Stomach smooth muscle (tissue), 2 donors: ENCODE measurements around the gene VTI1A.

Experiments
- H3K27ac ChIP-seq: one replicate; pipeline ENCODE4 v1.7.0; 2013; ENCODE audit warnings: mild to moderate bottlenecking, low read length, inconsistent platforms
- H3K27me3 ChIP-seq, 2 donors: one replicate each; pipeline ENCODE4 v1.7.0; 2013; ENCODE audit warnings: low read length in 2 of 2; ENCODE audit not compliant: insufficient read depth in 2 of 2, control insufficient read depth in 1 of 2
- H3K36me3 ChIP-seq, 2 donors: one replicate each; pipeline ENCODE4 v1.7.0; 2013; ENCODE audit warnings: low read length in 2 of 2; ENCODE audit not compliant: control insufficient read depth in 2 of 2, insufficient read depth in 2 of 2
- H3K4me1 ChIP-seq: one replicate; pipeline ENCODE4 v1.7.0; 2013; ENCODE audit warnings: low read length; ENCODE audit not compliant: control insufficient read depth, insufficient read depth
- H3K4me3 ChIP-seq, 2 donors: one replicate each; pipeline ENCODE4 v1.7.0; 2013; ENCODE audit warnings: low read length in 2 of 2
- H3K9ac ChIP-seq, 2 donors: one replicate each; pipeline ENCODE4 v1.7.0; 2013; ENCODE audit warnings: low read length in 2 of 2, mild to moderate bottlenecking in 1 of 2
- H3K9me3 ChIP-seq, 2 donors: one replicate each; pipeline ENCODE4 v1.7.0; 2013; ENCODE audit warnings: low read length in 2 of 2; ENCODE audit not compliant: control insufficient read depth in 2 of 2
- donor health status: healthy.
- donor health status: Pancreatic carcinoma.

The VTI1A gene

GRCh38 chr10:112779025-112779770 is 332.2 kb downstream of the VTI1A start:
- Histone ChIP-seq H3K9ac (no peak overlapping the region), H3K4me1 (no peaks in the 10 kb centered on the region), H3K9me3 (no peaks in the 10 kb centered on the region), H3K4me3 (no peak overlapping the region), H3K27ac (no peak overlapping the region), H3K27me3 (no peaks in the 10 kb centered on the region), H3K36me3 (no peaks in the 10 kb centered on the region)

GRCh38 chr10:112782200-112782907 is 335.3 kb downstream of the VTI1A start:
- no peaks in the 10 kb centered on the region for H3K4me1 ChIP-seq
- H3K9me3 ChIP-seq: no peaks in the 10 kb centered on the region
- H3K27me3 ChIP-seq: no peaks in the 10 kb centered on the region
- H3K9ac ChIP-seq: no peak overlapping the region
- H3K27ac ChIP-seq: no peak overlapping the region
- no peaks in the 10 kb centered on the region for H3K36me3 ChIP-seq
- H3K4me3 ChIP-seq: no peak overlapping the region

- Histone ChIP-seq H3K27me3 (no peaks in the 10 kb centered on the region), H3K36me3 (no peaks in the 10 kb centered on the region), H3K27ac (no peak overlapping the region), H3K4me3 (no peak overlapping the region), H3K9ac (no peak overlapping the region), H3K4me1 (no peaks in the 10 kb centered on the region), H3K9me3 (no peaks in the 10 kb centered on the region)
Measured at GRCh38 chr10:112783351-112784021, 336.5 kb downstream of the VTI1A start.

GRCh38 chr10:112784022-112784461 is 337.0 kb downstream of the VTI1A start:
- no peak overlapping the region for H3K4me3 ChIP-seq
- H3K27ac ChIP-seq: no peak overlapping the region
- H3K4me1 ChIP-seq: no peaks in the 10 kb centered on the region
- H3K9me3 ChIP-seq: no peaks in the 10 kb centered on the region
- no peak overlapping the region for H3K9ac ChIP-seq
- no peaks in the 10 kb centered on the region for H3K27me3 ChIP-seq
- no peaks in the 10 kb centered on the region for H3K36me3 ChIP-seq

- Histone ChIP-seq H3K36me3 (no peaks in the 10 kb centered on the region), H3K9me3 (no peaks in the 10 kb centered on the region), H3K4me1 (no peaks in the 10 kb centered on the region), H3K9ac (no peak overlapping the region), H3K4me3 (no peak overlapping the region), H3K27me3 (no peaks in the 10 kb centered on the region), H3K27ac (no peak overlapping the region)
Measured at GRCh38 chr10:112785089-112785488, 338.1 kb downstream of the VTI1A start.

GRCh38 chr10:112789248-112789647 is 342.2 kb downstream of the VTI1A start:
- Histone ChIP-seq H3K36me3 (no peaks in the 10 kb centered on the region), H3K4me3 (no peak overlapping the region), H3K9me3 (no peaks in the 10 kb centered on the region), H3K9ac (no peak overlapping the region), H3K4me1 (peaks cover 3% of the 10 kb centered on the region), H3K27ac (no peak overlapping the region), H3K27me3 (no peaks in the 10 kb centered on the region)

GRCh38 chr10:112790030-112790429 is 343.0 kb downstream of the VTI1A start:
- no peaks in the 10 kb centered on the region for H3K27me3 ChIP-seq
- H3K9me3 ChIP-seq: no peaks in the 10 kb centered on the region
- H3K4me1 ChIP-seq: peaks cover 3% of the 10 kb centered on the region
- H3K27ac ChIP-seq: no peak overlapping the region
- no peak overlapping the region for H3K9ac ChIP-seq
- H3K4me3 ChIP-seq: no peak overlapping the region
- H3K36me3 ChIP-seq: no peaks in the 10 kb centered on the region

GRCh38 chr10:112790921-112791320 is 343.9 kb downstream of the VTI1A start:
- no peak overlapping the region for H3K4me3 ChIP-seq
- no peak overlapping the region for H3K27ac ChIP-seq
- no peaks in the 10 kb centered on the region for H3K36me3 ChIP-seq
- H3K27me3 ChIP-seq: no peaks in the 10 kb centered on the region
- no peaks in the 10 kb centered on the region for H3K9me3 ChIP-seq
- peaks cover 3% of the 10 kb centered on the region for H3K4me1 ChIP-seq
- H3K9ac ChIP-seq: no peak overlapping the region

GRCh38 chr10:112791447-112791846 is 344.4 kb downstream of the VTI1A start:
- no peak overlapping the region for H3K9ac ChIP-seq
- H3K27ac ChIP-seq: no peak overlapping the region

GRCh38 chr10:112792487-112793201 is 345.6 kb downstream of the VTI1A start:
- H3K36me3 ChIP-seq: no peaks in the 10 kb centered on the region
- no peaks in the 10 kb centered on the region for H3K9me3 ChIP-seq
- no peaks in the 10 kb centered on the region for H3K27me3 ChIP-seq
- no peak overlapping the region for H3K27ac ChIP-seq
- H3K9ac ChIP-seq: no peak overlapping the region
- H3K4me1 ChIP-seq: peaks cover 3% of the 10 kb centered on the region
- peak overlapping the region in 1 of 2 donors; percentile 44 for H3K4me3 ChIP-seq

More at GRCh38 chr10:112791447-112791846, 344.4 kb downstream of the VTI1A start:
- H3K36me3 ChIP-seq: no peaks in the 10 kb centered on the region
- H3K4me1 ChIP-seq: peaks cover 3% of the 10 kb centered on the region
- no peaks in the 10 kb centered on the region for H3K9me3 ChIP-seq
- no peak overlapping the region for H3K4me3 ChIP-seq
- no peaks in the 10 kb centered on the region for H3K27me3 ChIP-seq
